OCI-LY1 (cell line): ENCODE measurements around the gene RFX2.

Experiments
- CTCF ChIP-seq: fragments of 200-600 bp; sonication (generic), shearing (Covaris generic); IDR thresholded peaks from 2 replicates; pipeline ENCODE4 v1.5.1; 2017; ENCODE audit warnings: mild to moderate bottlenecking, antibody characterized with exemption, low read length, moderate library complexity, mixed read lengths
- EZH2 ChIP-seq: fragments of 200-600 bp; sonication (generic), shearing (Covaris generic); IDR thresholded peaks from 2 replicates; pipeline ENCODE4 v1.8.0; 2017; ENCODE audit warnings: borderline replicate concordance, mixed run types, mild to moderate bottlenecking, antibody characterized with exemption, low read length, moderate library complexity, mixed read lengths

GRCh38 chr19:6099599-6099998, 10.7 kb downstream of the RFX2 start:
- no peak for TF ChIP-seq CTCF
- no peak for TF ChIP-seq EZH2
